Measurements from ENCODE around the gene ADAMTS20. TPM values are rescaled to one million over a fixed set of nuclear protein-coding genes. Genes with fewer than 3 reads are reported as not detected.

The ADAMTS20 gene
- total RNA-seq, 1 donor from 2014 or later, result not detected

DNA sequence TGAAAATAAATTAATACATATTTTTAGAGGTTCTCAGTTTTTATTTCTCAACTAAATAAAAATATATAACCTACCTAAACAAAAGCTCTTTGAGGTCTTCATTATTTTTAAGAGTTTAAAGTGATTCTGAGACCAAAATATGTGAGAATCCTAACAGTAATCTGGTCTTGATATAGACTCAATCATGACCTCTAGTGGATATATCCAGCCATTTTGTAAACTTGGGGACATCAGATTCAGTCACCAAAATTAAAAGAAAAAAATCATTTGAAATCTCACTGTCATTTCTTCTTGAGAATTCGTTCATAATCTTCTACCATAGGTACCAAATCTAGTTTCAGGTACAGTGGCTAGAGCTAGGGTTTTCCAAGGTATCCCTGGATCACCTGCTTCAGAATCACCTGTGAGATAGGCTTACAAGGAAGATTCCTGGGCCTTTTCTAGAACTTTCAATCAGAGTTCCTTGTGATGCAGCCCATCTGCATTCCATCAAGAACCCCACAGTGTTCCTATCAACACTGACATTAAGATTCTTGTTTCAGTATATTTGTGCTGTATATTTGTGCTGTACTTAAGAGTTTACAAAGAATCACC lies 214.9 kb downstream of the ADAMTS20 start:
- Mint-ChIP-seq H3K27ac (no peak overlapping the region), H3K4me1 (peaks cover 1% of the 10 kb centered on the region), H3K27me3 (no peaks in the 10 kb centered on the region), H3K36me3 (ENCODE audit: low read depth) (no peaks in the 10 kb centered on the region), H3K9me3 (no peaks in the 10 kb centered on the region), H3K4me3 (no peak overlapping the region)
- DNase-seq, result no peak
- intact Hi-C loops (cut with micrococcal nuclease), result no loop called here

DNA sequence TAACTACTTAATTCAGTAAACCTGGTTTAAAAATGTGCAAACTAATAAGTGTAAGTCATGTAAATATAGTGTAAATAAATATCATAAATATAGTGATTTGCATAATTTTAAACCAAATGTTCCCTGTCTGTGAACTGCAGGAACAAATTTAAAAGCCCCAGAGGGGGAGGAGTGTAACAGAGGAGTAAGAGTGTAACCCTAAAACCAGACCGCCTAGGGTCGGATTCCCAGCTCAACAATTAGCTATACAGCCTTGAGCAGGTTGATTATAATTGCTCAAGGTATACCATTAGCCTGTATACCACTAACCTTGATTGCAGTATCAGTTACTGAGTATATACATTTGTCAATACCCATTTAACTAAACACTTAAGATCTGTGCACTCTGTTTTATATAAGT lies 218.4 kb downstream of the ADAMTS20 start:
- no peaks in the 10 kb centered on the region for H3K27me3 Mint-ChIP-seq
- H3K36me3 Mint-ChIP-seq (ENCODE audit: low read depth), result no peaks in the 10 kb centered on the region
- H3K4me1 Mint-ChIP-seq, result peaks cover 1% of the 10 kb centered on the region
- no peak for DNase-seq
- H3K27ac Mint-ChIP-seq, result no peak overlapping the region
- no peaks in the 10 kb centered on the region for H3K9me3 Mint-ChIP-seq
- intact Hi-C loops (cut with micrococcal nuclease), result no loop called here
- H3K4me3 Mint-ChIP-seq, result no peak overlapping the region

DNA sequence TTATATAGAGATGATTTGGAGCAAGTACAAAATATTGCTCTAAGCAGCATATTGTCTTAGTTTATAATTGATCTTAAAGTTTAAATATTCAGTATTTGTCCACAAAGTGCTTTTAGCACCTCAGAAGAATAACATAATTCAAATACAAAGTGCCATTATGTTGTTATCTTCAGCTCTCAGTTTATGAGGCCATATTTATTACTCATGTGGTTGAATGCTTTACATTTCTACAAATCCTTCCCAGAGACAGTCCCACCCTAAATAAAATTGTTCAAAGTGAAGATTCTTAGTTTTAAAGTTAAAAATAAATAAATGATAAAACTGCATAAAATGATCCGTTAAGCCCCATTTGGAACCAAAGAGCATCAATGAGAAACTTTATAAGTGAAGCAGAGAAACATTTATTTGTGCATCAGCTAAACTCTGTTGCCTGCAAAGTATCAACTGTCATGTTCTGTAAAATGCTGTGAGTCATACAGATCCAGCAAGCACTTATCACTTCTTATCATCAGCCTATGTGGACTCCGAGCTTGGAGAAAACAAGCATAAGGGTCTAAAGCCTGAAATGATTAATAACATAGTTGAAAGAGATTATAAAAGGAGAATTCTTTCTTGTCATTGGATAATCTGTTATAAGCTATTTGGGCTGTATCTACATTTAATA lies 218.9 kb downstream of the ADAMTS20 start:
- H3K9me3 Mint-ChIP-seq, result no peaks in the 10 kb centered on the region
- H3K4me1 Mint-ChIP-seq, result peaks cover under 1% of the 10 kb centered on the region
- intact Hi-C loops (cut with micrococcal nuclease), result no loop called here
- no peak overlapping the region for H3K27ac Mint-ChIP-seq
- H3K27me3 Mint-ChIP-seq, result no peaks in the 10 kb centered on the region
- H3K36me3 Mint-ChIP-seq (ENCODE audit: low read depth), result no peaks in the 10 kb centered on the region
- DNase-seq, result no peak
- H3K4me3 Mint-ChIP-seq, result no peak overlapping the region

DNA sequence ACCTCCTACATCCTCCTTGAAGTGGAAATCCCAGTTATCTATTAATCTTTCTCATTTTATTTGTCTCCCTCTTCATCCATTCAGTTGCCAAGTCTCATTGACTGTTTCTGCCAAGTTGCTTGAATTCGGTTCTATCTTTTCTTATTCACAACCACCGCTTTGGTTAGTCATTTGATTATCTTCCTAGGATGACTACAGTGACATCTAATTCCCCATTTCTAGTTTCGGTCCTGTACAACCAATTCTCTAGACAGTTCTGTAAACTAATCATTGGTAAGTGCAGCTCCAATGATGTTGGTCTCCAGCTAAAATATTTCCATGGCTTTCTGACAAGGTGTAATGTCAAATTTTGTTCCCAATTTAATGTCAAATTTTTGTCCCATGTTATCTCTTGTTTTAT lies 220.1 kb downstream of the ADAMTS20 start:
- Mint-ChIP-seq H3K4me3 (no peak overlapping the region), H3K27ac (no peak overlapping the region), H3K27me3 (no peaks in the 10 kb centered on the region), H3K9me3 (no peaks in the 10 kb centered on the region), H3K36me3 (ENCODE audit: low read depth) (no peaks in the 10 kb centered on the region), H3K4me1 (no peaks in the 10 kb centered on the region)
- DNase-seq, result no peak
- intact Hi-C loops (cut with micrococcal nuclease), result no loop called here

DNA sequence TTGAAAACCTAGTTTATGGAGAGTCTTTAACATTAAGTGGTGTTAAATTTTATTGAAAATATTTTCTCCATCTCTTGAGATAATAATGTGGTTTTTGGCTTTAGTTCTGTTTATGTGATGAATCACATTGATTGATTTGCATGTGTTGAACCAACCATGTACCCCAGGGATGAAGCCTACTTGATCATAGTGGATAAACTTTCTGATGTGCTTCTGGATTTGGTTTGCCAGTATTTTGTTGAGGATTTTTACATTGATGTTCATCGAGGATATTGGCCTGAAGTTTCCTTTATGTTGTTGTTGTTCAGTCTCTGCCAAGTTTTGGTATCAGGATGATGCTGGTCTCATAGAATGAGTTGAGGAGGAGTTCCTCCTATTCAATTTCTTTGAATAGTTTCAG lies 222.6 kb downstream of the ADAMTS20 start:
- H3K27me3 Mint-ChIP-seq, result no peaks in the 10 kb centered on the region
- DNase-seq, result no peak
- no peaks in the 10 kb centered on the region for H3K9me3 Mint-ChIP-seq
- H3K4me3 Mint-ChIP-seq, result no peak overlapping the region
- no peaks in the 10 kb centered on the region for H3K36me3 Mint-ChIP-seq (ENCODE audit: low read depth)
- intact Hi-C loops (cut with micrococcal nuclease), result no loop called here
- H3K27ac Mint-ChIP-seq, result no peak overlapping the region
- H3K4me1 Mint-ChIP-seq, result no peaks in the 10 kb centered on the region

DNA sequence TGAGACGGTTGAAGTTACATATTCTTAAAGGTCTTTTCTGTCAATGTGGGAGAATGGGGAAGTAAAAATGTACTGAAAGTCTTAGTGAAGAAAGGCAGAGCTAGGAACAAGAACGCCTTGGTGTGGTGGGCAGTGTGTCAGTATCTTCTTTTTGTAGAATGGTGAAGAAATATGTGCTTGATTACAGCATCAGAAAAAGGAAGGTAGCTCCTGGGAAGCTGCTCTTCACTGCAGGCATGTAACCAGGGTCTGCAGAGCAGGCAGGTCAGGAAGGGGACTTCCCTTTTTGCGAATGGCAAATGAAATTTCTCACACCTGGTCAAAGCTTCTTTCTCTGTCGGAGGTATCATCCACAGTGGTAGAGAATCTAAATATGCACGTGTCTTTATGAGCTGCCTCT lies 226.2 kb downstream of the ADAMTS20 start:
- DNase-seq, result no peak
- intact Hi-C loops (cut with micrococcal nuclease), result no loop called here
- Mint-ChIP-seq H3K36me3 (ENCODE audit: low read depth) (no peaks in the 10 kb centered on the region), H3K27me3 (no peaks in the 10 kb centered on the region), H3K4me1 (no peaks in the 10 kb centered on the region), H3K9me3 (no peaks in the 10 kb centered on the region), H3K4me3 (no peak overlapping the region), H3K27ac (no peak overlapping the region)

DNA sequence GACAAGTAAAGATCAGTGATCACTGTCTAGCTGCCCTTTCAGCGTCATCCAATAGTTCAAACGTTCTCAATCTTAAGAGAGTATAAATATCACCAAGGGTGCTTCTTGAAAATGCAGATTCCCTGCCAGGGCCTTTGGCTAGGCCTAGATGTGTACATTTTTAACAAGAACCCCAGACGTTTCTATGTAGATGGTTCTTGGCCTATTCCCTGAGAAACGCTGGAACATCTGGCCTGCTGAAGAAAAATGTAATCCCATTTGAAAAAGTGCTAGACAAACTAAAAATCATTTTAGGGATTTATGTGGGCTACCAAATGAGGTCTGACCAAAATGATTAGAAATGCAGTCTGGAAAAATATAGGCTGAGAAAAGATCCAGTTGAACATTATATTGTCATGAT lies 231.7 kb downstream of the ADAMTS20 start:
- intact Hi-C loops (cut with micrococcal nuclease), result no loop called here
- no peak overlapping the region for H3K4me3 Mint-ChIP-seq
- no peaks in the 10 kb centered on the region for H3K9me3 Mint-ChIP-seq
- DNase-seq, result no peak
- H3K27me3 Mint-ChIP-seq, result no peaks in the 10 kb centered on the region
- H3K27ac Mint-ChIP-seq, result no peak overlapping the region
- H3K36me3 Mint-ChIP-seq (ENCODE audit: low read depth), result no peaks in the 10 kb centered on the region
- no peaks in the 10 kb centered on the region for H3K4me1 Mint-ChIP-seq

DNA sequence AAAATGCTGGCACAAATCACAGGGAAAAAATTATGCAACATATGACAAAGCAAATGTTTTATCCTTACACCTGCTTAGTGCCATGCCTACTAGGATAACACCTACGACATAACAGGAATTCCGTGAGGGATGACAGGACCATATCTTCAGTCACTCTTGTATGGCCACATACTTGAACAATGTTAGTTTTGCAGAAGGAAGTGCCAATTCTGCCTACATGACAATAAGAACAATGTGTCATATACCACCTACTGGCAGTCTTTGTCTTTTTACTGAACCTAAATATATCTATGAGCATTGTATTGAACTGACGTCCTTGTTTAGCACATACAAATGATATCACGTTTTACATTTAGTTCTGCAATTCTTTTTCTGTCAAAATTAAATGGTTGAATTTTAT lies 234.0 kb downstream of the ADAMTS20 start:
- H3K4me1 Mint-ChIP-seq, result no peaks in the 10 kb centered on the region
- no peaks in the 10 kb centered on the region for H3K36me3 Mint-ChIP-seq (ENCODE audit: low read depth)
- DNase-seq, result no peak
- H3K9me3 Mint-ChIP-seq, result no peaks in the 10 kb centered on the region
- H3K27me3 Mint-ChIP-seq, result no peaks in the 10 kb centered on the region
- intact Hi-C loops (cut with micrococcal nuclease), result no loop called here
- H3K4me3 Mint-ChIP-seq, result no peak overlapping the region
- H3K27ac Mint-ChIP-seq, result no peak overlapping the region

DNA sequence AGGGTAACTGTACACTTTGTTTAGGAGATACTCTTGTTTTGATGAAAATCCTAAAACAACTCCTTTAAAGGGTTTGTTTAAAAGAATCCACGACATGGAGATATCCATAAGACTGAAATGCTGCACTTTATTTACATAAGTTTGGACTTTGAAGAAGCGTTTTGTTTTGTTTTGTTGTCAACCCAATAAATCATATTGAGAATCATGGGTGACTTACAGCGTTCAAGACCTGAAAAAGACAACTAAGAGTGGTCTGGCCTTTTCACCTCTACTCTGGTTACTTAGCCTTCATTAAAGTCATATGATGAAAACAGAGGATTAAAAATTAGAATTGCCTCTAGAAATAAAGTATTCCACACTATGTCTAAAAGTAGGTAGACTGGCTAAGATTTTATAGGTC lies 234.8 kb downstream of the ADAMTS20 start:
- Mint-ChIP-seq H3K36me3 (ENCODE audit: low read depth) (no peaks in the 10 kb centered on the region), H3K27ac (no peak overlapping the region), H3K4me1 (no peaks in the 10 kb centered on the region), H3K27me3 (no peaks in the 10 kb centered on the region), H3K4me3 (no peak overlapping the region), H3K9me3 (no peaks in the 10 kb centered on the region)
- intact Hi-C loops (cut with micrococcal nuclease), result no loop called here
- DNase-seq, result no peak

DNA sequence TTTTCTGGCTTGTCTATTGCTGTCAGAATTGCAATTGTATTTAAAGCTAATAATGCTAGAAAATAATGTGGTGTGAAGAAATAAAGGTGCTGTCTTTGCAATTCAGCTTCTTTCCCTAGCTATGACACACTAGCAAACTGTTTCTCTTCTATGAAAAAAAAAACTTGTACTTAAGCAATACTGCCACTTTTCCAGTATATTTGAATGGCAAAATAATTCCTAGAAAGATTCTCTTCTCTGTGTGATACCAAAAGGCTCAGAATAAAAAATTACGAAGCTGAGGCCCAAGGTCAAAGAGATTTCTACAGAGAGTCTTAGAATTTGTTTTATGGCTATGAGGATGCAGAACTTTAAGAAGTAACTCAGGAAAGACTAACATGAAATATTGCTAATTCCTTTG lies 235.5 kb downstream of the ADAMTS20 start:
- intact Hi-C loops (cut with micrococcal nuclease), result no loop called here
- Mint-ChIP-seq H3K9me3 (no peaks in the 10 kb centered on the region), H3K4me3 (no peak overlapping the region), H3K27me3 (no peaks in the 10 kb centered on the region), H3K4me1 (no peaks in the 10 kb centered on the region), H3K36me3 (ENCODE audit: low read depth) (no peaks in the 10 kb centered on the region), H3K27ac (no peak overlapping the region)
- no peak for DNase-seq

DNA sequence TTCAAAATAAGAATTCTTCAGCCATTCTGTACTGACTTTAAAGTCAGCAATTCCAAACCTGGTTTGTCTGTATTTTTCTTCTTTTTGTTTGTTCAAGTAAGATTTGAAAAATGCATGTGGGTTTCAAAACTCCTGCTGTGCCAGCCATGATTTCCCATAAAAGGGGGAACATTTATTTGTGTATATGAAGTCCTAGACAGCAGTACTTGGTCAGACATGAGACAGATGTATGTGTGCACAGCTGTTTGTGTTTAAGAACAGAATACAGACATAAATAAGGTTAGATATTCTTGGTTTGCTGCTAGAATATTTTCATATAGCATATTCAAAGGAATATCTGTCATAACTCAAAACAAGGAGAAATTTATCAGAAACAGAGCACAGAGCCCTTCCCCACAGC lies 236.0 kb downstream of the ADAMTS20 start:
- Mint-ChIP-seq H3K9me3 (no peaks in the 10 kb centered on the region), H3K4me1 (no peaks in the 10 kb centered on the region), H3K27me3 (no peaks in the 10 kb centered on the region), H3K27ac (no peak overlapping the region), H3K4me3 (no peak overlapping the region), H3K36me3 (ENCODE audit: low read depth) (no peaks in the 10 kb centered on the region)
- DNase-seq, result no peak
- intact Hi-C loops (cut with micrococcal nuclease), result no loop called here

DNA sequence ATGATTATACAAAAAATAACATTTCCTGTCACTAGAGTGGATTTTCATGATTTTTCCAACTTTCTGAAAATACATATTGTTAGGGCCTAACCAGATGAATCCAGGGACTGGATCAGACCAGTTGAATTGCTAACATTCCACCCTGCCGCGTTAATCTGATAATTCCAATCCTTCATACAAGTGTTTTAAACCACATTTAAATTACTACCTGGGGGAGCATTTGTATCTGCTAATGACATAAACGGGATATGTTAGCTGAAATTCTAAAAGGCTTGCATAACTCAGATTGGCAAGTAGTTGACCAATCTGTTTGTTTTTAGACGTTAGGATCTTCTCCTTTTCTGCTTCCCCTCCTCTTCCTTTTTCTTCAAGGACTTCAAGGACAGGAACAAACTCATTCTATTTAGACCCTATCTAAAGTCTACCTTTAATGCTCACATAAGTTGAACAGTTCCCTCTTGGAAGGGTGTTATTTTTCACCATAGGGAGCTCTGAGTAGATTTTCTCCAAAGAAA lies 239.0 kb downstream of the ADAMTS20 start:
- no peak overlapping the region for H3K4me3 Mint-ChIP-seq
- no peak overlapping the region for H3K27ac Mint-ChIP-seq
- intact Hi-C loops (cut with micrococcal nuclease), result no loop called here
- no peaks in the 10 kb centered on the region for H3K9me3 Mint-ChIP-seq
- no peak for DNase-seq
- no peaks in the 10 kb centered on the region for H3K27me3 Mint-ChIP-seq
- no peaks in the 10 kb centered on the region for H3K4me1 Mint-ChIP-seq
- no peaks in the 10 kb centered on the region for H3K36me3 Mint-ChIP-seq (ENCODE audit: low read depth)

DNA sequence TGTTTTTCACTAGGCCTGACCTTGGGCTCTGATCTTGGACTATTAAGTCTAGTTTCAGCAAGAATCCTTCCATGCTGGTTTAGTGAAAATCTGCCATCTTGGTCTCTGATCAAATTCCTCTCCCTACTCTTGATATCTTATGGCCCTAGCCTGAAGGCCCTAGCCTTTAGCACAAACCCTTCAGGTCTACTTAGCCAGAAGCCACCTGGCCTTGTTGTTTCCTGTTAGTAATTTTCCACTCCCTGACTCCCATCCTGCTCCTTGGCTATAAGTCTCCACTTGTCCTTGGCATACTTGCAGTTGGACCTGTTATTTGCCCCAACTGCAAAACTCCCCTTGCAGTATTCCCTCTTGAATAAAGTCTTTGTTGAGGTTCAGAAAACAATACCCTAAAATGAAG lies 241.4 kb downstream of the ADAMTS20 start:
- H3K36me3 Mint-ChIP-seq (ENCODE audit: low read depth), result no peaks in the 10 kb centered on the region
- H3K27me3 Mint-ChIP-seq, result no peaks in the 10 kb centered on the region
- no peak overlapping the region for H3K27ac Mint-ChIP-seq
- no peaks in the 10 kb centered on the region for H3K4me1 Mint-ChIP-seq
- intact Hi-C loops (cut with micrococcal nuclease), result no loop called here
- DNase-seq, result no peak
- H3K4me3 Mint-ChIP-seq, result no peak overlapping the region
- H3K9me3 Mint-ChIP-seq, result no peaks in the 10 kb centered on the region

DNA sequence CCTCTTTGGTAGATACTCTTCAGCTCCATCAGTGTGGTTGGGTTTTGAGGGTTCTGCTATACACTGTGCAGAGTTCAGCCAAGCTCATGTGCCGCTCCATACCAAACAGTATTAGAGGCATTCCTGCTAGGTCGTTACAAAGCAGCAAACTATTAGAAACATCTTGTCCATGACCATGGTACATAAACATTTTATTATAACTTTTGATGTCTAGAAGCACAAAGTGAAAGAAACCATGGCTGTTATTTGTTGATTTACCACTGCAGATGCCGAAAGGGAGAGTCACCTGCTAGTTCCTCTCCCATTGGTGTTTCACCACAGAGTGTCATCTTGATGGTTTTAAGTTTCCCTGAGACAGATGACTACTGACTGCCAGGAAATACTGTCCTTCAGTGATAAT lies 242.0 kb downstream of the ADAMTS20 start:
- intact Hi-C loops (cut with micrococcal nuclease), result no loop called here
- Mint-ChIP-seq H3K4me1 (no peaks in the 10 kb centered on the region), H3K4me3 (no peak overlapping the region), H3K27ac (no peak overlapping the region), H3K9me3 (no peaks in the 10 kb centered on the region), H3K27me3 (no peaks in the 10 kb centered on the region), H3K36me3 (ENCODE audit: low read depth) (no peaks in the 10 kb centered on the region)
- no peak for DNase-seq

DNA sequence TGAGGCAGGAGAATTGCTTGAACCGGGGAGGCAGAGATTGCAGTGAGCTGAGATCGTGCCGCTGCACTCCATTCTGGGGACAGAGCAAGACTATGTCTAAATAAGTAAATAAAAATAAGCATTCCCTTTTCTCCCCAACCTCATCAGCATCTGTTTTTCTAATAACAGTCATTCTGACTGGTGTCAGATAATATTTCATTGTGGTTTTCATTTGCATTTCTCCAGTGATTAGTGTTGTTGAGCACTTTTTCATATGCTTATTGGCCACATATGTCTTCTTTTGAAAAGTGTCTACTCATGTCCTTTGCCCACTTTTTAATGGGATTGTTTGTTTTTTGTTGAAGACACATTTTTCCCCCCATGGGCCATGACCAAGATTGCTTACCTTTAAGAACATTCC lies 243.2 kb downstream of the ADAMTS20 start:
- Mint-ChIP-seq H3K4me3 (no peak overlapping the region), H3K36me3 (ENCODE audit: low read depth) (no peaks in the 10 kb centered on the region), H3K9me3 (peaks cover 3% of the 10 kb centered on the region), H3K4me1 (no peaks in the 10 kb centered on the region), H3K27me3 (no peaks in the 10 kb centered on the region), H3K27ac (no peak overlapping the region)
- no peak for DNase-seq
- intact Hi-C loops (cut with micrococcal nuclease), result no loop called here

All from activated CD4-positive, alpha-beta T cell treated with anti-CD3 and anti-CD28 coated beads, Interleukin-2, amount 10 ng/mL, durations not matched to agents 24 days and 14 days (primary cell).